NCI-H774 (cell line): ENCODE results near the gene IFNL1.
"Not testable (repeated sequence)": the region's sequence is repeated elsewhere in the genome, so short reads cannot be mapped to it uniquely, and the experiment has no call there.

Source experiments
- DNase-seq: peaks from one replicate; lab custom pipeline; 2025; lab: John Stamatoyannopoulos, UW

The IFNL1 gene

GRCh38 chr19:39270036-39270871 is 26.0 kb upstream of the IFNL1 start:
- DNase-seq = no peak

GRCh38 chr19:39273859-39274258 is 22.3 kb upstream of the IFNL1 start:
- DNase-seq = not testable (repeated sequence)

- no peak for DNase-seq
Measured at GRCh38 chr19:39275578-39275977, 20.6 kb upstream of the IFNL1 start.

- no peak for DNase-seq
Measured at GRCh38 chr19:39276740-39277139, 19.5 kb upstream of the IFNL1 start.

- DNase-seq = no peak
Measured at GRCh38 chr19:39277598-39277997, 18.6 kb upstream of the IFNL1 start.

GRCh38 chr19:39282021-39282420 is 14.2 kb upstream of the IFNL1 start:
- DNase-seq = no peak

GRCh38 chr19:39284032-39284431 is 12.2 kb upstream of the IFNL1 start:
- no peak for DNase-seq

GRCh38 chr19:39293394-39293793 is 2.8 kb upstream of the IFNL1 start:
- no peak for DNase-seq

- no peak for DNase-seq
Measured at GRCh38 chr19:39296906-39297305, 699 bp downstream of the IFNL1 start.

GRCh38 chr19:39297931-39298634 is 1.9 kb downstream of the IFNL1 start:
- no peak for DNase-seq

GRCh38 chr19:39299404-39299803 is 3.2 kb downstream of the IFNL1 start:
- DNase-seq = no peak

- no peak for DNase-seq
Measured at GRCh38 chr19:39299832-39300231, 3.6 kb downstream of the IFNL1 start.

- no peak for DNase-seq
Measured at GRCh38 chr19:39301021-39301420, 4.8 kb downstream of the IFNL1 start.

- DNase-seq = no peak
Measured at GRCh38 chr19:39301562-39301961, 5.4 kb downstream of the IFNL1 start.

- no peak for DNase-seq
Measured at GRCh38 chr19:39303373-39304184, 7.4 kb downstream of the IFNL1 start.

- no peak for DNase-seq
Measured at GRCh38 chr19:39304185-39304513, 7.9 kb downstream of the IFNL1 start.

GRCh38 chr19:39304701-39305571 is 8.7 kb downstream of the IFNL1 start:
- DNase-seq = no peak

- DNase-seq = no peak
Measured at GRCh38 chr19:39306075-39306474, 9.9 kb downstream of the IFNL1 start.

- no peak for DNase-seq
Measured at GRCh38 chr19:39307046-39307821, 11.0 kb downstream of the IFNL1 start.

GRCh38 chr19:39307822-39308530 is 11.8 kb downstream of the IFNL1 start:
- no peak for DNase-seq
